A549 (cell line): ENCODE measurements around the gene HOXB5. TPM values are rescaled to one million over a fixed set of nuclear protein-coding genes. Genes with fewer than 3 reads are reported as not detected.
A peak's percentile ranks its signal among the peaks of the same experiment; 100 is the strongest.

Source experiments
- ATAC-seq, 2 experiments: fragments of 200-7000 bp in 1 of 2; fragments of >200 bp in 1 of 2; cut with Nextera tagmentation in 1 of 2; cut with Tn5 transposase in 1 of 2; 3 replicates each; pipeline versions ENCODE4 v1.8.0 to v1.9.1; 2018 to 2020; ENCODE audit warnings: mild to moderate bottlenecking in 1 of 2, moderate library complexity in 1 of 2
- CTCF ChIA-PET: fragments of 300-600 bp; sonication (Branson Sonifier 250); formaldehyde crosslinking; extraction: SDS; loops from one replicate; lab custom pipeline; 2021; ENCODE audit warnings: antibody characterized with exemption, inconsistent platforms; lab: Yijun Ruan, JAX
- POLR2A ChIA-PET: fragments of 350-600 bp; formaldehyde crosslinking; extraction: SDS; loops from one replicate; lab custom pipeline; 2021; ENCODE audit warnings: antibody characterized with exemption, inconsistent platforms; lab: Yijun Ruan, JAX
- DNase-seq, 2 experiments: peaks; one replicate each; pipeline versions ENCODE4 v3.0.0 to v3.0.0-alpha.2; 2011 to 2016; ENCODE audit warnings: low read depth in 1 of 2, low spot score in 1 of 2
- FAIRE-seq: peaks from 2 replicates; lab custom pipeline; 2011; peaks lifted over from hg19 to GRCh38; lab: Jason Lieb, UNC
- H3K27ac ChIP-seq, 2 experiments: fragments of >200 bp; sonication (Bioruptor Twin); formaldehyde crosslinking; 3 replicates each; pipeline ENCODE4 v1.5.1; 2016 to 2017
- H3K4me1 ChIP-seq: fragments of >200 bp; sonication (Bioruptor Twin); formaldehyde crosslinking; 3 replicates; pipeline ENCODE4 v1.6.1; 2016
- H3K4me2 ChIP-seq: fragments of >200 bp; sonication (Bioruptor Twin); formaldehyde crosslinking; 3 replicates; pipeline ENCODE4 v1.6.1; 2016
- H3K4me3 ChIP-seq: fragments of >200 bp; sonication (Bioruptor Twin); formaldehyde crosslinking; 3 replicates; pipeline ENCODE4 v1.5.1; 2016
- H3K9me3 ChIP-seq: fragments of >200 bp; sonication (Bioruptor Twin); formaldehyde crosslinking; 3 replicates; pipeline ENCODE4 v1.6.1; 2016
- CBX8 ChIP-seq: fragments of 200-600 bp; sonication (generic); IDR thresholded peaks from 2 replicates; pipeline ENCODE4 v1.6.1; 2016
- CHD2 ChIP-seq: fragments of 150-350 bp; IDR thresholded peaks from 2 replicates; pipeline ENCODE4 v1.6.1; 2014; ENCODE audit warnings: low read length; ENCODE audit not compliant: partially characterized antibody
- CHD4 ChIP-seq: fragments of 200-600 bp; sonication (generic); IDR thresholded peaks from 2 replicates; pipeline ENCODE4 v1.6.1; 2016; ENCODE audit warnings: antibody characterized with exemption, mild to moderate bottlenecking, borderline replicate concordance
- FOSB ChIP-seq: fragments of 250-450 bp; sonication (Bioruptor Pico); IDR thresholded peaks from 2 replicates; pipeline ENCODE4 v1.5.0; 2020; ENCODE audit warnings: mild to moderate bottlenecking, moderate library complexity
- FOSL2 ChIP-seq, 2 experiments: fragments of 450-650 bp in 1 of 2; fragments of >200 bp in 1 of 2; sonication (Bioruptor Twin) in 1 of 2; formaldehyde crosslinking; IDR thresholded peaks; 2 replicates each; pipeline versions ENCODE4 v1.5.0 to v1.6.1; 2016 to 2020; ENCODE audit warnings: mild to moderate bottlenecking in 1 of 2, moderate library complexity in 1 of 2
- FOXS1 ChIP-seq: fragments of 250-450 bp; sonication (Bioruptor Pico); IDR thresholded peaks from 2 replicates; pipeline ENCODE4 v1.5.0; 2020; ENCODE audit warnings: mild to moderate bottlenecking, moderate library complexity
- GATA3 ChIP-seq: IDR thresholded peaks from 2 replicates; pipeline ENCODE4 v1.6.1; 2012; ENCODE audit warnings: borderline replicate concordance
- JUNB ChIP-seq: fragments of >200 bp; sonication (Bioruptor Twin); formaldehyde crosslinking; IDR thresholded peaks from 2 replicates; pipeline ENCODE4 v1.6.1; 2016
- KDM1A ChIP-seq: fragments of 200-600 bp; sonication (generic); IDR thresholded peaks from 2 replicates; pipeline ENCODE4 v1.6.1; 2016; ENCODE audit warnings: low read depth, mild to moderate bottlenecking
- KDM5A ChIP-seq: fragments of 200-600 bp; sonication (generic); IDR thresholded peaks from 2 replicates; pipeline ENCODE4 v1.6.1; 2016; ENCODE audit warnings: antibody characterized with exemption, mild to moderate bottlenecking
- MAZ ChIP-seq: fragments of 150-350 bp; IDR thresholded peaks from 2 replicates; pipeline ENCODE4 v1.6.1; 2014; ENCODE audit warnings: antibody characterized with exemption, low read depth, low read length, borderline replicate concordance
- MYC ChIP-seq: IDR thresholded peaks from 2 replicates; pipeline ENCODE4 v1.6.1; 2012; ENCODE audit warnings: mild to moderate bottlenecking, inconsistent platforms, low read length, improper control_type of control experiment, borderline replicate concordance
- NPAS2 ChIP-seq: fragments of 250-450 bp; sonication (Bioruptor Pico); IDR thresholded peaks from 2 replicates; pipeline ENCODE4 v1.8.0; 2022; ENCODE audit warnings: mild to moderate bottlenecking, moderate library complexity, borderline replicate concordance
- PHF8 ChIP-seq: fragments of 200-600 bp; sonication (generic); IDR thresholded peaks from 2 replicates; pipeline ENCODE4 v1.6.1; 2016; ENCODE audit warnings: low read depth, mild to moderate bottlenecking, antibody characterized with exemption, moderate library complexity, borderline replicate concordance
- RAD21 ChIP-seq, 2 experiments: fragments of >200 bp in 1 of 2; sonication (Bioruptor Twin) in 1 of 2; formaldehyde crosslinking in 1 of 2; IDR thresholded peaks in 1 of 2; conservative IDR thresholded peaks in 1 of 2; 2 replicates in 1 of 2; 3 replicates in 1 of 2; pipeline ENCODE4 v1.6.1; 2012 to 2018; ENCODE audit warnings: inconsistent platforms in 1 of 2
- TP53 ChIP-seq: fragments of 250-450 bp; sonication (Bioruptor Pico); IDR thresholded peaks from 2 replicates; pipeline ENCODE4 v1.5.0; 2021; ENCODE audit warnings: mild to moderate bottlenecking, moderate library complexity
- ZC3H11A ChIP-seq: fragments of 450-650 bp; IDR thresholded peaks from 2 replicates; pipeline ENCODE4 v1.6.1; 2014; ENCODE audit warnings: antibody characterized with exemption, mild to moderate bottlenecking
- ZFP36 ChIP-seq: fragments of 450-650 bp; IDR thresholded peaks from 2 replicates; pipeline ENCODE4 v1.6.1; 2014; ENCODE audit warnings: borderline replicate concordance; ENCODE audit not compliant: partially characterized antibody
- WGBS: methylation state at CpG from one replicate; pipeline ENCODE4 v1.1.6; 2017; ENCODE audit errors: missing lambda C conversion rate; 5-methylcytosine and 5-hydroxymethylcytosine counted together
- polyA plus RNA-seq, 4 experiments: library from polyadenylated mRNA; depleted of rRNA in 3 of 4; stranded (reverse); fragments of >200 nt; fragmentation: RNase III in 1 of 4; extraction: RNeasy Plus Mini Kit Qiagen cat#74134 plus additional on column Dnase treatment in 1 of 4; gene quantifications; 2 replicates in 3 of 4; 3 replicates in 1 of 4; pipeline ENCODE4 v1.2.3, GENCODE V29; 2011 to 2017
- small RNA-seq, 6 experiments: library from RNA; depleted of rRNA; stranded (forward); fragments of <200 nt; gene quantifications; one replicate each; pipeline ENCODE3, GENCODE V24; 2012
- TF ChIP-seq, protein P1 (sequence below): fragments of >200 bp; sonication (Bioruptor Twin); formaldehyde crosslinking; IDR thresholded peaks from 2 replicates; pipeline ENCODE4 v1.6.1; 2016
- TF ChIP-seq, protein P2 (sequence below): IDR thresholded peaks from 2 replicates; pipeline ENCODE4 v1.6.1; 2012; ENCODE audit warnings: low read depth, borderline replicate concordance
- TF ChIP-seq, protein P3 (sequence below): fragments of >200 bp; sonication (Bioruptor Twin); formaldehyde crosslinking; IDR thresholded peaks from 3 replicates; pipeline ENCODE4 v1.5.1; 2016

The HOXB5 gene
- polyA plus RNA-seq, 2 of the 4 experiments (the other 2 are of a cell fraction) = 2.5 to 3.0 TPM

DNA sequence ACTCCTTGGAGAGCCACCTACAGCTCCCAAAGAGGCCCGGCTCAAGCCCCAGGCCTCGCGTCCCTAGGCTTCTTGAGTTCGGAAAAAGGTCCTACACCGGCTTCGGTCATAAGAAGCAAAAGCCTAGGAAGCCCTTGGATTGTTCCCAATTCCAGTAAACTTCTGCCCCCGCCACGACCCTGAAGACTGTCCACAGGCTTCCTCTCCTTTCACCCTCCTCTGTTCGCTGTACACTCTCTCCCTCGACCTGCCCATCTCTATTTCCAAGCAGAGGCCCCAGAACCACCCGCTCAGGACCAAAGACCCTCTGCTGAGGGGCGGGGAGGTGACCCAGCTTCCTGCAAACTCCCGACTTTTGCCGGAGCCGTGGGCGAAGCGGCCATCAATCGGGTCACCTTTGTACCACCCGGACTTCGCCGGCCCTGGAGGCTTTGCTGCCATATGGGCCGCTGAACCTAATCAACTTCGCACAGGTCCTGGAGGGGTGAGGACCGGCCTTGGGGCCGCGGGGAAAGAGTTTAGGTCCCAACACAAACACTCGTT lies 51.4 kb downstream of the HOXB5 start:
- CTCF ChIA-PET = interaction anchor here (0.8 to 2.8 kb wide), 5 partner anchors 34 to 192 kb away, joined by 3 to 8 read pairs (median 3); no protein-coding TSS in a partner anchor
- Histone ChIP-seq H3K9me3 (no peaks in the 10 kb centered on the region), H3K4me2 (peak overlapping the region; percentile 76), H3K4me1 (peaks cover 14% of the 10 kb centered on the region), H3K27ac (peak overlapping the region in 1 of 2 experiments; percentile 31; a peak in 1 of 6 replicates), H3K4me3 (peak overlapping the region; percentile 44; the same call in 2 of the 3 replicates)
- ATAC-seq (no peak), FAIRE-seq (no peak), DNase-seq (no peak)
- POLR2A ChIA-PET = interaction anchor here (2.1 kb wide), 1 partner anchor 13 kb away, joined by 10 read pairs; no protein-coding TSS in a partner anchor
- 89% methylated on average over 27 of the region's 27 CpGs for WGBS
- TF ChIP-seq FOSL2 (IDR thresholded peaks at IDR 0.05) (no peak), FOSL2 (CRISPR knock-in tag; IDR thresholded peaks at IDR 0.05) (no peak), CBX8 (no peak), NPAS2 (CRISPR knock-in tag) (no peak), KDM5A (no peak), FOXS1 (CRISPR knock-in tag) (no peak), FOSB (no peak), CHD4 (no peak), GATA3 (no peak), MAZ (no peak), TP53 (CRISPR knock-in tag) (no peak), ZFP36 (no peak), KDM1A (no peak), CHD2 (no peak), MYC (no peak)
- TF ChIP-seq, protein P1, sequence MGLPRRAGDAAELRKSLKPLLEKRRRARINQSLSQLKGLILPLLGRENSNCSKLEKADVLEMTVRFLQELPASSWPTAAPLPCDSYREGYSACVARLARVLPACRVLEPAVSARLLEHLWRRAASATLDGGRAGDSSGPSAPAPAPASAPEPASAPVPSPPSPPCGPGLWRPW = no peak

DNA sequence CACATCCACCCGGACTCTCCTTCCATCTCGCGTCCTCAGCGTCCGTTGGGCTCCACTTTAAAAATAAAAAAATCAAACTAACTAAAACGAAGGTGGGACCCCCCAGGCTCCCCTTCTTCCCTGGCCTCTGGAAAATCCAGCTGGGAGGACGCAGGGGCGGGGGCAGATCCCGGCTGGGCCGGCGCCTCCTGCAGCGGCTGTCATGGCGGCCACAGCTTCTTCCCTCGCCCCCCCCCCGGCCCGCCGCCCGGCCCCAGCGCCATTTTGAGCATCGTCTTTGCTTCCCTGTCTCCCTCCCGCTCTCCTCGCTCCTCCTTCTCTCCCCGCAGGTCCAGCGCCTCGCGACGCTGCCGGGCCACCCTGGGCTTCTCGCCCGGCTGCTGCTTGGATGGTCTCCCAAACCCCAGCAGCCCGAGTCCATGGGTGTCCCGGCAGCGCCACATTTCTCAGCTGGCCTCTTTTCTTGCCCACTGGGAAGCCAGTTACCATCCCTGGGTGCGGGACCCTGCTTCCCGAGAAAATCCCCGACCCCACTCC lies 51.9 kb downstream of the HOXB5 start:
- ATAC-seq (no peak), FAIRE-seq (no peak), DNase-seq (no peak)
- CTCF ChIA-PET = interaction anchor here (0.8 to 2.8 kb wide), 4 partner anchors 33 to 85 kb away, joined by 3 to 8 read pairs (median 3); no protein-coding TSS in a partner anchor
- no peak overlapping the region for H3K27ac ChIP-seq
- POLR2A ChIA-PET = no interaction called here
- H3K4me3 ChIP-seq = no peak overlapping the region
- H3K9me3 ChIP-seq = no peaks in the 10 kb centered on the region
- TF ChIP-seq RAD21 (conservative IDR thresholded peaks at IDR 0.05 in 1 of 2, IDR thresholded peaks at IDR 0.05 in 1 of 2) (no peak), CBX8 (no peak), JUNB (no peak), ZC3H11A (no peak), FOSL2 (IDR thresholded peaks at IDR 0.05) (no peak), FOSL2 (CRISPR knock-in tag; IDR thresholded peaks at IDR 0.05) (no peak), PHF8 (no peak)
- TF ChIP-seq, protein P2, sequence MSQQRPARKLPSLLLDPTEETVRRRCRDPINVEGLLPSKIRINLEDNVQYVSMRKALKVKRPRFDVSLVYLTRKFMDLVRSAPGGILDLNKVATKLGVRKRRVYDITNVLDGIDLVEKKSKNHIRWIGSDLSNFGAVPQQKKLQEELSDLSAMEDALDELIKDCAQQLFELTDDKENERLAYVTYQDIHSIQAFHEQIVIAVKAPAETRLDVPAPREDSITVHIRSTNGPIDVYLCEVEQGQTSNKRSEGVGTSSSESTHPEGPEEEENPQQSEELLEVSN = no peak
- TF ChIP-seq, protein P1 = no peak
- TF ChIP-seq, protein P3, sequence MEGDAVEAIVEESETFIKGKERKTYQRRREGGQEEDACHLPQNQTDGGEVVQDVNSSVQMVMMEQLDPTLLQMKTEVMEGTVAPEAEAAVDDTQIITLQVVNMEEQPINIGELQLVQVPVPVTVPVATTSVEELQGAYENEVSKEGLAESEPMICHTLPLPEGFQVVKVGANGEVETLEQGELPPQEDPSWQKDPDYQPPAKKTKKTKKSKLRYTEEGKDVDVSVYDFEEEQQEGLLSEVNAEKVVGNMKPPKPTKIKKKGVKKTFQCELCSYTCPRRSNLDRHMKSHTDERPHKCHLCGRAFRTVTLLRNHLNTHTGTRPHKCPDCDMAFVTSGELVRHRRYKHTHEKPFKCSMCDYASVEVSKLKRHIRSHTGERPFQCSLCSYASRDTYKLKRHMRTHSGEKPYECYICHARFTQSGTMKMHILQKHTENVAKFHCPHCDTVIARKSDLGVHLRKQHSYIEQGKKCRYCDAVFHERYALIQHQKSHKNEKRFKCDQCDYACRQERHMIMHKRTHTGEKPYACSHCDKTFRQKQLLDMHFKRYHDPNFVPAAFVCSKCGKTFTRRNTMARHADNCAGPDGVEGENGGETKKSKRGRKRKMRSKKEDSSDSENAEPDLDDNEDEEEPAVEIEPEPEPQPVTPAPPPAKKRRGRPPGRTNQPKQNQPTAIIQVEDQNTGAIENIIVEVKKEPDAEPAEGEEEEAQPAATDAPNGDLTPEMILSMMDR = no peak
- H3K4me1 ChIP-seq = peaks cover 14% of the 10 kb centered on the region
- 88% methylated on average over 36 of the region's 36 CpGs for WGBS
- H3K4me2 ChIP-seq = no peak overlapping the region

Small RNA genes within 50 kb of the gene (small RNA-seq; reads per million reads assigned to genes)
- 0.41 to 11.7 (median 9.0) reads per million in 6 experiments for gene MIR196A1

Other genes starting within 250 kb of the HOXB5 start
- 0.77 and 0.78 TPM in 2 replicates for gene SKAP1, start 163.6 kb downstream of the HOXB5 start, polyA plus RNA-seq (2011; rRNA removed)
- 0.08 to 0.16 TPM (median 0.14 TPM) in 3 replicates for gene SKAP1, start 163.6 kb downstream of the HOXB5 start, polyA plus RNA-seq (2017; fragmentation: RNase III; extraction: RNeasy Plus Mini Kit Qiagen cat#74134 plus additional on column Dnase treatment)
- gene HOXB1, start 62.8 kb downstream of the HOXB5 start, polyA plus RNA-seq (2011; rRNA removed) = not detected in 2 replicates
- not detected in 3 replicates for gene HOXB1, start 62.8 kb downstream of the HOXB5 start, polyA plus RNA-seq (2017; fragmentation: RNase III; extraction: RNeasy Plus Mini Kit Qiagen cat#74134 plus additional on column Dnase treatment)
- gene HOXB2, start 48.7 kb downstream of the HOXB5 start, polyA plus RNA-seq (2011; rRNA removed) = 2.6 and 2.7 TPM in 2 replicates
- 0.58 to 0.65 TPM (median 0.60 TPM) in 3 replicates for gene HOXB2, start 48.7 kb downstream of the HOXB5 start, polyA plus RNA-seq (2017; fragmentation: RNase III; extraction: RNeasy Plus Mini Kit Qiagen cat#74134 plus additional on column Dnase treatment)
- 0.74 and 0.75 TPM in 2 replicates for gene HOXB4, start 15.4 kb downstream of the HOXB5 start, polyA plus RNA-seq (2011; rRNA removed)
- 0.24 to 0.37 TPM (median 0.30 TPM) in 3 replicates for gene HOXB4, start 15.4 kb downstream of the HOXB5 start, polyA plus RNA-seq (2017; fragmentation: RNase III; extraction: RNeasy Plus Mini Kit Qiagen cat#74134 plus additional on column Dnase treatment)
- 11.6 and 17.0 TPM in 2 replicates for gene HOXB3, start 3.5 kb downstream of the HOXB5 start, polyA plus RNA-seq (2011; rRNA removed)
- 7.0 to 10.2 TPM (median 8.6 TPM) in 3 replicates for gene HOXB3, start 3.5 kb downstream of the HOXB5 start, polyA plus RNA-seq (2017; fragmentation: RNase III; extraction: RNeasy Plus Mini Kit Qiagen cat#74134 plus additional on column Dnase treatment)
- gene HOXB6, start 11.2 kb upstream of the HOXB5 start, polyA plus RNA-seq (2011; rRNA removed) = 9.4 and 10.2 TPM in 2 replicates
- gene HOXB6, start 11.2 kb upstream of the HOXB5 start, polyA plus RNA-seq (2017; fragmentation: RNase III; extraction: RNeasy Plus Mini Kit Qiagen cat#74134 plus additional on column Dnase treatment) = 12.3 to 14.9 TPM (median 14.7 TPM) in 3 replicates
- gene HOXB7, start 17.2 kb upstream of the HOXB5 start, polyA plus RNA-seq (2011; rRNA removed) = 15.4 and 22.3 TPM in 2 replicates
- 27.4 to 32.3 TPM (median 27.4 TPM) in 3 replicates for gene HOXB7, start 17.2 kb upstream of the HOXB5 start, polyA plus RNA-seq (2017; fragmentation: RNase III; extraction: RNeasy Plus Mini Kit Qiagen cat#74134 plus additional on column Dnase treatment)
- 8.9 and 11.1 TPM in 2 replicates for gene HOXB8, start 21.5 kb upstream of the HOXB5 start, polyA plus RNA-seq (2011; rRNA removed)
- gene HOXB8, start 21.5 kb upstream of the HOXB5 start, polyA plus RNA-seq (2017; fragmentation: RNase III; extraction: RNeasy Plus Mini Kit Qiagen cat#74134 plus additional on column Dnase treatment) = 4.6 to 5.8 TPM (median 4.7 TPM) in 3 replicates
- gene HOXB9, start 32.6 kb upstream of the HOXB5 start, polyA plus RNA-seq (2011; rRNA removed) = 22.0 and 24.6 TPM in 2 replicates
- gene HOXB9, start 32.6 kb upstream of the HOXB5 start, polyA plus RNA-seq (2017; fragmentation: RNase III; extraction: RNeasy Plus Mini Kit Qiagen cat#74134 plus additional on column Dnase treatment) = 5.6 to 7.3 TPM (median 6.2 TPM) in 3 replicates
- gene PRAC1, start 128.7 kb upstream of the HOXB5 start, polyA plus RNA-seq (2011; rRNA removed) = not detected in 2 replicates
- gene PRAC1, start 128.7 kb upstream of the HOXB5 start, polyA plus RNA-seq (2017; fragmentation: RNase III; extraction: RNeasy Plus Mini Kit Qiagen cat#74134 plus additional on column Dnase treatment) = not detected in 3 replicates
- not detected in 2 replicates for gene PRAC2, start 129.4 kb upstream of the HOXB5 start, polyA plus RNA-seq (2011; rRNA removed)
- not detected in 3 replicates for gene PRAC2, start 129.4 kb upstream of the HOXB5 start, polyA plus RNA-seq (2017; fragmentation: RNase III; extraction: RNeasy Plus Mini Kit Qiagen cat#74134 plus additional on column Dnase treatment)
- gene HOXB13, start 135.0 kb upstream of the HOXB5 start, polyA plus RNA-seq (2011; rRNA removed) = 3.2 and 3.4 TPM in 2 replicates
- 3.0 to 3.5 TPM (median 3.2 TPM) in 3 replicates for gene HOXB13, start 135.0 kb upstream of the HOXB5 start, polyA plus RNA-seq (2017; fragmentation: RNase III; extraction: RNeasy Plus Mini Kit Qiagen cat#74134 plus additional on column Dnase treatment)
- 7.8 and 8.9 TPM in 2 replicates for gene TTLL6, start 223.4 kb upstream of the HOXB5 start, polyA plus RNA-seq (2011; rRNA removed)
- 1.1 to 1.6 TPM (median 1.3 TPM) in 3 replicates for gene TTLL6, start 223.4 kb upstream of the HOXB5 start, polyA plus RNA-seq (2017; fragmentation: RNase III; extraction: RNeasy Plus Mini Kit Qiagen cat#74134 plus additional on column Dnase treatment)
- 194 and 199 TPM in 2 replicates for gene CALCOCO2, start 237.3 kb upstream of the HOXB5 start, polyA plus RNA-seq (2011; rRNA removed)
- 71.6 to 74.5 TPM (median 72.5 TPM) in 3 replicates for gene CALCOCO2, start 237.3 kb upstream of the HOXB5 start, polyA plus RNA-seq (2017; fragmentation: RNase III; extraction: RNeasy Plus Mini Kit Qiagen cat#74134 plus additional on column Dnase treatment)